SHP77 treated with DMSO at 0.1 percent for 48 hours (cell line): Measurements from ENCODE around the gene TEX22.

ENCODE experiments used
- DNase-seq: peaks from one replicate; lab custom pipeline; 2025; lab: John Stamatoyannopoulos, UW

The TEX22 gene

GRCh38 chr14:105456736-105457617 lies 58.6 kb downstream of the TEX22 start:
- no peak for DNase-seq

DNA sequence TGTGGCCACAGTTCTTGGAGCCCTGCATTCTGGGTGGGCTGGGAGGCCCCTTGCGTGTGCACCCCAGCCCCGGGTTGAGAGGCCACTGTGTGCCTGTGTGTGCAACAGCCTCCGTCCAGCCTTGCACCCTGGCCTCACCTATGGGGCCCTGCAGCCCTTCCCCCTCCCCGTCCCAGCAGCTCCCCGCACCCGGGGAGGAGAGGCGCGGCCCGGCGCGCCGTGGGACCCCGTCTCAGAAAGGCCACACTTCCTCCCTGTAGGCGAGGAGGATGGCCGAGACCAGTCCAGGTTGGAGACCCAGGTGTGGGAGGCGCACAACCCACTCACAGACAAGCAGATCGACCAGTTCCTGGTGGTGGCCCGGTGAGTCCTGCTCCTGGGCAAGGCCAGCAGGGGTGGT lies 59.7 kb downstream of the TEX22 start:
- no peak for DNase-seq

DNA sequence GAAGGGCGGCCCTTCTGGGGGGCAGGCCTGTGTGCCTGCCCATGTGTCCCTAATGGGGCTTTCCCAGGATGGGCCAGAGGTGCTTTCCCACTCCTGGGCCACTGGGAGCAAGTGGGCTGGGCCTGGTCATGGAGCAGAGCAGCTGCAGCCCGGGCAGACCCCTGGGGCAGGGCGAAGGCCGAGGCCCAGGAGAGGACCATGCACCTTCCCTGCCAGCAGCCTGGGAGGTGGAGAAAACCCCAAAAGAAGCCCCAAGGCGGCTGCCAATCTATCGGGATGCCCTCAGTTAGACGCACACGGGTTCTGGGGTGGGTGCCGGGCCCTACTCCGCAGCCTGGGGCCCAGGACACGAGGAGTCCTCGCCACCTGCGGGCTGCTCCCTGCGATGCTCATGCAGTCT lies 60.2 kb downstream of the TEX22 start:
- no peak for DNase-seq

GRCh38 chr14:105460116-105460515 lies 61.8 kb downstream of the TEX22 start:
- DNase-seq, result no peak

GRCh38 chr14:105460616-105461015 lies 62.3 kb downstream of the TEX22 start:
- no peak for DNase-seq

- DNase-seq, result no peak
These were observed 63.6 kb downstream of the TEX22 start for GRCh38 chr14:105461903-105462302.
